ENCODE measurements around the gene TNIK. TPM values are rescaled to one million over a fixed set of nuclear protein-coding genes. Genes with fewer than 3 reads are reported as not detected.

Gene TNIK
- total RNA-seq, 4 donors from 2014 or later = 1.5 to 20.3 (median 7.7) TPM

DNA sequence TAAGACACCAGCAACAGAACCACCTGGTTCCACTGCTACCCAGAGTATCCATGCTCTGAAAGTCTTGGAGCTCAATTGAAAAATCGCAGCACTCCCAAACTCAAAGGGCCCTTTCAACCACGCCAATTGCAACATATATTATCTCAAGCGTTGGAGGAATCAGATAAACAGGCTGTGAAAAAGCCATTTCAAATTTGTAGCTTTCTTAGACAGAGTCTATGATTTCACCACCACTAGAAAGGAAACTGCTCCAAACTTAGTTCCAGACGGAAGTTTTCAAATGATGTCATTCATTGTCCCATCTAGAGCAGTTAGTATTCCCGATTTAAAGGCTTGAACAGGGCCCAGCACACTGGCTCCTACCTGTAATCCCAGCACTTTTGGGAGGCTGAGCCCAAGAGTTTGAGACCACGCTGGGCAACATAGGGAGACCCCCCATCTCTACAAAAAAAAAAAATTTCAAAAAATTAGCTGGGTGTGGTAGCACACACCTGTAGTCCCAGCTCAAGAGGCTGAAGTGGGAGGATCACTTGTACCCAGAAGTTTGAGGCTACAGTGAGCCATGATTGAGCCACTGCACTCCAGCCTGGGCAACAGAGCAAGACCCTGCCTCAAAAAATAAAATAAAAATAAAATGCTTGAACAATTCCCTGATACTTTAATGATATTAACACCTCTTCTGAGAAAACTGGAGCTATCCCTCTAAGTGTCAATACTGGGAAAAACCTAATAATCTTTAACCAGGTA is 16.8 kb downstream of the TNIK start:
- no peaks in the 10 kb centered on the region for H3K9me3 ChIP-seq
- no peaks in the 10 kb centered on the region for H3K4me1 ChIP-seq
- no peak for DNase-seq
- intact Hi-C loops (cut with DNase I; ENCODE audit: low total_unique reads) = no loop called here
- no peak for TF ChIP-seq POLR2A (IDR thresholded peaks at IDR 0.05)
- TF ChIP-seq, protein P1, sequence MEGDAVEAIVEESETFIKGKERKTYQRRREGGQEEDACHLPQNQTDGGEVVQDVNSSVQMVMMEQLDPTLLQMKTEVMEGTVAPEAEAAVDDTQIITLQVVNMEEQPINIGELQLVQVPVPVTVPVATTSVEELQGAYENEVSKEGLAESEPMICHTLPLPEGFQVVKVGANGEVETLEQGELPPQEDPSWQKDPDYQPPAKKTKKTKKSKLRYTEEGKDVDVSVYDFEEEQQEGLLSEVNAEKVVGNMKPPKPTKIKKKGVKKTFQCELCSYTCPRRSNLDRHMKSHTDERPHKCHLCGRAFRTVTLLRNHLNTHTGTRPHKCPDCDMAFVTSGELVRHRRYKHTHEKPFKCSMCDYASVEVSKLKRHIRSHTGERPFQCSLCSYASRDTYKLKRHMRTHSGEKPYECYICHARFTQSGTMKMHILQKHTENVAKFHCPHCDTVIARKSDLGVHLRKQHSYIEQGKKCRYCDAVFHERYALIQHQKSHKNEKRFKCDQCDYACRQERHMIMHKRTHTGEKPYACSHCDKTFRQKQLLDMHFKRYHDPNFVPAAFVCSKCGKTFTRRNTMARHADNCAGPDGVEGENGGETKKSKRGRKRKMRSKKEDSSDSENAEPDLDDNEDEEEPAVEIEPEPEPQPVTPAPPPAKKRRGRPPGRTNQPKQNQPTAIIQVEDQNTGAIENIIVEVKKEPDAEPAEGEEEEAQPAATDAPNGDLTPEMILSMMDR (IDR thresholded peaks at IDR 0.05) = no peak
- no peak overlapping the region for H3K4me3 ChIP-seq
- no peaks in the 10 kb centered on the region for H3K27me3 ChIP-seq
- no peak overlapping the region for H3K27ac ChIP-seq
- H3K36me3 ChIP-seq = no peaks in the 10 kb centered on the region

DNA sequence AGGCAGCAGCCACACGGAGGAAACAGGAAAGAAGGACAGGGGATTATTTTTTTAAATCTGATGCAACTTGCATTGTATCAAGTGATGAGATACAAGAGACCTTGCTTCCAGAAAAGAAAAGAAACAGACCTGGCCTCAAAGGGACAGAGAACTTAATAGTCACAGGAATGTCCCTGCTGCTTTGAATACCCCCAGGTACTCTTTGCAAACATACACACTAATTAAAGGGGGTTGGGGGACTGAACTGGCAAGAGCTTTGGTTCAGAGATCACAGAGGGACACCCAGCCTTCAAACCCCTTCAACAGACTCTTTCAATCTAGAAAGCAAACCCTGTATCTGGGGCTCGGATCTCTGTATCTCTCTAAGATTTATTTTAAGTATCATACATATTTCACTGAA is 18.0 kb downstream of the TNIK start:
- no peaks in the 10 kb centered on the region for H3K36me3 ChIP-seq
- no peak for TF ChIP-seq POLR2A (IDR thresholded peaks at IDR 0.05)
- TF ChIP-seq, protein P1 (IDR thresholded peaks at IDR 0.05) = no peak
- H3K27me3 ChIP-seq = no peaks in the 10 kb centered on the region
- H3K9me3 ChIP-seq = no peaks in the 10 kb centered on the region
- intact Hi-C loops (cut with DNase I; ENCODE audit: low total_unique reads) = no loop called here
- H3K4me1 ChIP-seq = no peaks in the 10 kb centered on the region
- H3K27ac ChIP-seq = no peak overlapping the region
- no peak for DNase-seq
- no peak overlapping the region for H3K4me3 ChIP-seq

DNA sequence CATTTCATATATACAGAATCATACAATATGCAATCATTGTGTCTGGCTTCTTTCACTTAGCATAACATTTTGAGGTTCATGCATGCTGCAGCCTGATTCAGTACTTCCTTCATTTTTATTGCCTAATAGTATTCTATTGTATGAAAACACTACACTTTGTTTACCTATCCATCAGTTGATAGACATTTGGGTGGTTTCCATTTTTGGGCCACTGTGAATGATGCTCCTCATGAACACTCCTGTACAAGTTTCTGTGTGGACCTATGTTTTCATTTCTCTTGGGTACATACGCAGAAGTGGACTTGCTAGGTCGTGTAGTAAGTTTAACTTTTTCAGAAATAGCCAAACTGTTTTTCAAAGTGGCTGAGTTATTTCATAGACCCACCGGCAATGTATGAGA is 18.8 kb downstream of the TNIK start:
- Histone ChIP-seq H3K27ac (no peak overlapping the region), H3K9me3 (no peaks in the 10 kb centered on the region), H3K36me3 (no peaks in the 10 kb centered on the region), H3K4me1 (no peaks in the 10 kb centered on the region), H3K27me3 (no peaks in the 10 kb centered on the region), H3K4me3 (no peak overlapping the region)
- DNase-seq = no peak
- intact Hi-C loops (cut with DNase I; ENCODE audit: low total_unique reads) = no loop called here
- TF ChIP-seq, protein P1 (IDR thresholded peaks at IDR 0.05) = no peak

DNA sequence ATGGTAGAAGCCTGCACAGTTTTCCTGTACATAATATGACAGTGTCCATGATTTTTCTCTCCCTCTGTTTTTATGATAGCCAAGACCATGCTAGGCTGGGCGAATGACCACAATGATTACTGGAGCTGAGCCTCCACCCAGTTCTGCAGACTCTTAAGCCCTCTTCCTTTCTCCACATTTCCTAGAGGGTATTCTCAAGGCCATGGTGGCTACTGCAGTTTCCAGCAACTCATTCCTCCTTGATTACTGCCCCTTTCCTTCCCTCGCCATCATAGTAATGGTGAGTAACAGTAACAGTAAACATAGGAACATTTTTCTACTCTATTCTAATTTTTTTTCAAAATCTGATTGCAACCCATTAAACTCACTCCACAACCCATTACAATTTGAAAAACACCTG is 20.2 kb downstream of the TNIK start:
- no peak overlapping the region for H3K27ac ChIP-seq
- no peak overlapping the region for H3K4me3 ChIP-seq
- no peaks in the 10 kb centered on the region for H3K4me1 ChIP-seq
- H3K27me3 ChIP-seq = no peaks in the 10 kb centered on the region
- intact Hi-C loops (cut with DNase I; ENCODE audit: low total_unique reads) = no loop called here
- DNase-seq = no peak
- TF ChIP-seq, protein P1 (IDR thresholded peaks at IDR 0.05) = no peak
- no peak for TF ChIP-seq POLR2A (IDR thresholded peaks at IDR 0.05)
- H3K9me3 ChIP-seq = no peaks in the 10 kb centered on the region
- no peaks in the 10 kb centered on the region for H3K36me3 ChIP-seq

DNA sequence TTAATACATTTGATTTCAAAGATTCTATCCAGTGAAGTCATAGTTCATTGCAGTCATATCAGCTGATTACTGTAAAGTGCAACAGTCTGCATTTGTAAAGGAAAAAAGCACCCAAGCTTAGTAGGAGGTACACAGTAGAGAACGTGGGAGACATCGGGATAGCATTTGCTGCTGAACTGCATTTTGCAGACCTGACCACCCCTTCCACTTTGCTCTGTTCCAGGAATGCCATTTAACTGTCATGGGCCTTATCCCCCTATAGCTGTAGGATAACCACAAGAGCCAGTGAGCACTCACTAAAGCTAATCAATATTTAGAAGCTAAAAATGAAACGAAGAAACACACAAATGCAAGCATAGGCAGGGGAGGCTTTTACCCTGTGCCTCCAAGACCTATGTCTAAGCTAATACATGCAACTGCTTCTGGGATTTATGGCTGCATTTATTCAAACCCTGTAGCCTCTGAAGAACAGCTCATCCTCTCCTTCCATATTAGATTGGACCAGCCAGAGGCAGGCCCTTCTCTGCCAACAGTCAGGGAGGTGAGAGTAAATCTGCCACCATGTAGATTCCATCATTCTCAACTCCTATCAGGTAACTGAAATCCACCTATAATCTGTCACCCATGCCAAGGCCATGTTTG is 23.0 kb downstream of the TNIK start:
- Histone ChIP-seq H3K9me3 (no peaks in the 10 kb centered on the region), H3K4me3 (no peak overlapping the region), H3K27me3 (no peaks in the 10 kb centered on the region), H3K27ac (no peak overlapping the region), H3K36me3 (no peaks in the 10 kb centered on the region), H3K4me1 (no peaks in the 10 kb centered on the region)
- intact Hi-C loops (cut with DNase I; ENCODE audit: low total_unique reads) = no loop called here
- TF ChIP-seq POLR2A (IDR thresholded peaks at IDR 0.05) = no peak
- TF ChIP-seq, protein P1 (IDR thresholded peaks at IDR 0.05) = no peak
- no peak for DNase-seq

Data from uterus (tissue), 4 donors.